Activated CD8-positive, alpha-beta T cell treated with anti-CD3 and anti-CD28 coated beads for 36 hours (primary cell): ENCODE results near the gene AGFG1. TPM values are rescaled to one million over a fixed set of nuclear protein-coding genes. Genes with fewer than 3 reads are reported as not detected.

Experiments used
- ATAC-seq: fragments of 200-7000 bp; cut with Tn5 transposase; one replicate; pipeline ENCODE4 v1.10.0; 2021; ENCODE audit warnings: mild to moderate bottlenecking, moderate library complexity
- CTCF ChIA-PET: fragments of 350-600 bp; sonication (Branson Sonifier 250); formaldehyde crosslinking; loops from one replicate; lab custom pipeline; 2021; ENCODE audit warnings: antibody characterized with exemption; lab: Charles Lee
- POLR2A ChIA-PET: fragments of 350-600 bp; sonication (Branson Sonifier 250); formaldehyde crosslinking; loops from one replicate; lab custom pipeline; 2021; ENCODE audit warnings: antibody characterized with exemption; lab: Charles Lee
- DNase-seq: peaks from one replicate; pipeline ENCODE4 v3.0.0-alpha.2; 2020
- H3K27ac Mint-ChIP-seq: one replicate; pipeline ENCODE4 v1.8.0; 2021; ENCODE audit warnings: mild to moderate bottlenecking, mixed read lengths
- H3K27me3 Mint-ChIP-seq: one replicate; pipeline ENCODE4 v1.8.0; 2021; ENCODE audit warnings: mixed read lengths
- H3K36me3 Mint-ChIP-seq: one replicate; pipeline ENCODE4 v1.8.0; 2021; ENCODE audit warnings: low read depth, mixed read lengths
- H3K4me1 Mint-ChIP-seq: one replicate; pipeline ENCODE4 v1.8.0; 2021; ENCODE audit warnings: low read depth, mixed read lengths
- H3K4me3 Mint-ChIP-seq: one replicate; pipeline ENCODE4 v1.8.0; 2021; ENCODE audit warnings: mild to moderate bottlenecking, moderate library complexity, mixed read lengths
- H3K9me3 Mint-ChIP-seq: one replicate; pipeline ENCODE4 v1.8.0; 2021; ENCODE audit warnings: mixed read lengths
- CTCF ChIP-seq: fragments of 200-600 bp; IDR thresholded peaks from one replicate; pipeline ENCODE4 v1.8.0; 2022; ENCODE audit warnings: antibody characterized with exemption, mild to moderate bottlenecking
- intact Hi-C: fragments of 100-400 bp; cut with micrococcal nuclease; formaldehyde crosslinking; loops from one replicate; pipeline ENCODE4 v1.10.0; 2022
- total RNA-seq, 2 experiments: library from RNA; stranded (reverse); gene quantifications; one replicate each; pipeline ENCODE4 v1.2.3, GENCODE V29; 2021

AGFG1 gene
- 100 to 1,000 TPM; 117 to 119 TPM for total RNA-seq

- ATAC-seq = peak; percentile 87
- peak; percentile 87 for DNase-seq
- Mint-ChIP-seq H3K27ac (peak within 1 kb of the TSS; percentile 85), H3K9me3 (no peaks in the 10 kb centered on the region), H3K36me3 (peaks cover 3% of the 10 kb centered on the region), H3K4me1 (peaks cover 54% of the 10 kb centered on the region), H3K4me3 (peak within 1 kb of the TSS; percentile 90), H3K27me3 (no peaks in the 10 kb centered on the region)
- intact Hi-C loops = no loop called here
- TF ChIP-seq CTCF = peak; percentile 97
- CTCF ChIA-PET = interaction anchor here (1.0 to 1.6 kb wide), 6 partner anchors 26 to 123 kb away, joined by 3 to 12 read pairs (median 4); no protein-coding TSS in a partner anchor
- POLR2A ChIA-PET = no interaction called here
Measured at GRCh38 chr2:227471924-227472264, at the start of gene AGFG1. AGFG1 (plus strand) TSS chr2:227472156; CDS start chr2:227472422, 266 bp downstream.

- ChIA-PET CTCF (no interaction called here), POLR2A (no interaction called here)
- no peak for TF ChIP-seq CTCF
- DNase-seq (no peak), ATAC-seq (no peak)
- H3K9me3 Mint-ChIP-seq = no peaks in the 10 kb centered on the region
- intact Hi-C loops = no loop called here
- H3K4me3 Mint-ChIP-seq = no peak overlapping the region
- H3K27ac Mint-ChIP-seq = no peak overlapping the region
- H3K27me3 Mint-ChIP-seq = no peaks in the 10 kb centered on the region
- H3K36me3 Mint-ChIP-seq = no peaks in the 10 kb centered on the region
- peaks cover 4% of the 10 kb centered on the region for H3K4me1 Mint-ChIP-seq
Measured at GRCh38 chr2:227423656-227424499, 48.1 kb upstream of the AGFG1 start.

- Mint-ChIP-seq H3K27ac (no peak overlapping the region), H3K4me3 (no peak overlapping the region), H3K9me3 (peaks cover 14% of the 10 kb centered on the region), H3K36me3 (peaks cover 11% of the 10 kb centered on the region), H3K27me3 (no peaks in the 10 kb centered on the region), H3K4me1 (peaks cover 6% of the 10 kb centered on the region)
- ATAC-seq (no peak), DNase-seq (no peak)
- ChIA-PET POLR2A (no interaction called here), CTCF (interaction anchor here (0.7 kb wide), 1 partner anchor 117 kb away, joined by 3 read pairs; no protein-coding TSS in a partner anchor)
- no peak for TF ChIP-seq CTCF
- intact Hi-C loops = no loop called here
Measured at GRCh38 chr2:227428731-227429285, 43.1 kb upstream of the AGFG1 start.

GRCh38 chr2:227430639-227431038 is 41.3 kb upstream of the AGFG1 start:
- TF ChIP-seq CTCF = no peak
- Mint-ChIP-seq H3K27ac (no peak overlapping the region), H3K4me1 (peaks cover 9% of the 10 kb centered on the region), H3K9me3 (peaks cover 14% of the 10 kb centered on the region), H3K4me3 (no peak overlapping the region), H3K27me3 (no peaks in the 10 kb centered on the region), H3K36me3 (peaks cover 11% of the 10 kb centered on the region)
- POLR2A ChIA-PET = no interaction called here
- intact Hi-C loops = no loop called here
- CTCF ChIA-PET = no interaction called here
- ATAC-seq (no peak), DNase-seq (no peak)

- CTCF ChIA-PET = interaction anchor here (0.7 kb wide), 1 partner anchor 17 kb away, joined by 3 read pairs; no protein-coding TSS in a partner anchor
- POLR2A ChIA-PET = no interaction called here
- H3K36me3 Mint-ChIP-seq = peaks cover 11% of the 10 kb centered on the region
Measured at GRCh38 chr2:227433171-227433570, 38.8 kb upstream of the AGFG1 start.

More at GRCh38 chr2:227433171-227433570, 38.8 kb upstream of the AGFG1 start:
- intact Hi-C loops = no loop called here
- ATAC-seq = no peak
- TF ChIP-seq CTCF = no peak
- no peak overlapping the region for H3K27ac Mint-ChIP-seq
- no peaks in the 10 kb centered on the region for H3K27me3 Mint-ChIP-seq
- DNase-seq = no peak
- H3K4me1 Mint-ChIP-seq = peaks cover 9% of the 10 kb centered on the region
- H3K4me3 Mint-ChIP-seq = no peak overlapping the region
- peaks cover 14% of the 10 kb centered on the region for H3K9me3 Mint-ChIP-seq
